Left ventricle myocardium inferior (tissue), 1 donor: Measurements from ENCODE around the gene PSMC4. TPM values are rescaled to one million over a fixed set of nuclear protein-coding genes. Genes with fewer than 3 reads are reported as not detected.
A peak's percentile ranks its signal among the peaks of the same experiment; 100 is the strongest.

Experiments
- DNase-seq: peaks from one replicate; pipeline ENCODE4 v3.0.0-alpha.2; 2020
- H3K27ac ChIP-seq: fragments of 200-600 bp; replicated peaks from 2 replicates; pipeline ENCODE4 v1.8.0; 2021
- H3K27me3 ChIP-seq: fragments of 200-600 bp; 2 replicates; pipeline ENCODE4 v1.8.0; 2021; ENCODE audit warnings: low read depth
- H3K36me3 ChIP-seq: fragments of 200-600 bp; 2 replicates; pipeline ENCODE4 v1.8.0; 2021
- H3K4me1 ChIP-seq: fragments of 200-600 bp; 2 replicates; pipeline ENCODE4 v1.8.0; 2021
- H3K4me3 ChIP-seq: fragments of 200-600 bp; 2 replicates; pipeline ENCODE4 v1.8.0; 2021; ENCODE audit warnings: mild to moderate bottlenecking, moderate library complexity
- H3K9me3 ChIP-seq: fragments of 200-600 bp; replicated peaks from 2 replicates; pipeline ENCODE4 v1.8.0; 2021
- CTCF ChIP-seq: fragments of 200-600 bp; IDR thresholded peaks from 2 replicates; pipeline ENCODE4 v1.8.0; 2021; ENCODE audit warnings: antibody characterized with exemption, mild to moderate bottlenecking, borderline replicate concordance
- intact Hi-C: fragments of 100-400 bp; cut with micrococcal nuclease; formaldehyde crosslinking; loops from one replicate; pipeline ENCODE4 v1.11.0; 2022
- total RNA-seq: library from RNA; stranded (reverse); fragmentation: NEBNext Ultra II Directional; extraction: Animal tissue kit (Norgen Biotek cat#: 25700); gene quantifications from one replicate; pipeline ENCODE4 v1.2.1, GENCODE V29; 2021
- donor health status: DM: no; HTN: yes; CAD: no; lungs with severe emphysema.

Gene PSMC4
- total RNA-seq, 1 donor from 2014 or later = 70.7 TPM

DNA sequence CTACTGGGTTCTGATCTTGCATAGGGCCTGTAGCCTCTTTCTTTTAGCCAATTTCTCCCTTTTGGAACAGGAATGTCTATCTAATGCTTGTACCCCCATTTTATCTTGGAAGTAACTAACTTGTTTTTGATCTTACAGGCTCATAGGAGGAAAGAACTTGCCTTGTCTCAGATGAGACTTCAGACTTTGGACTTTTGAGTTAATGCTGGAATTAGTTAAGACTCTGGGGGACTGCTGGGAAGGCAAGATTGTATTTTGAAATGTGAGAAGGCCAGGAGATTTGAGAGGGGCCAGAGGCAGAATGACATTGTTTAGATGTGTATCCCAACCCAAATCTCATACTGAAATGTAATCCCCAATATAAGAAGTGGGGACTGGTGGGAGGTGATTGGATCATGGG is 23.4 kb downstream of the PSMC4 start:
- Histone ChIP-seq H3K36me3 (peaks cover 5% of the 10 kb centered on the region), H3K4me1 (peaks cover 24% of the 10 kb centered on the region), H3K27ac (no peak overlapping the region), H3K9me3 (peaks cover 10% of the 10 kb centered on the region), H3K4me3 (no peak overlapping the region), H3K27me3 (no peaks in the 10 kb centered on the region)
- intact Hi-C loops = no loop called here
- no peak for TF ChIP-seq CTCF
- no peak for DNase-seq

DNA sequence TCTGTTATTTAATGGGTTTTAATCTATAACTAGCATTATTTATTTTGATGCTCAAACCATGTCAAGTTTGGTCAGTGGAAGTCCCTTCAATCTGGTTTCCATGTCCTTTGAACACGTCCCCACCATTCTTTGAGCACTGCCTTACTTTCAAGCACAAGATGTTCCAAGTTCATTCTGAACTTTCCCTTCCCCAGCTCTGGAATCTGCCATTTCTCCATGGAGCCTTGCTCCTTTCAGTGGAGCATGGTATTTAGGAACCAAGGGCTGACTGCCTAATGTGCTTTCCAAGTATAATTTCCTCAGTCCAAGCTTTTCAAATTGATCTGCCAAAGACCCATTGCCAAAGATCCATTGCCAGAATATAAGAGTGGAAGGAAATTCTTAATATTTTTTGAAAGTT is 24.8 kb downstream of the PSMC4 start:
- intact Hi-C loops = no loop called here
- Histone ChIP-seq H3K4me1 (peaks cover 24% of the 10 kb centered on the region), H3K4me3 (peak overlapping the region; percentile 75), H3K36me3 (peaks cover 15% of the 10 kb centered on the region), H3K9me3 (peaks cover 10% of the 10 kb centered on the region), H3K27ac (no peak overlapping the region), H3K27me3 (no peaks in the 10 kb centered on the region)
- no peak for DNase-seq
- no peak for TF ChIP-seq CTCF

DNA sequence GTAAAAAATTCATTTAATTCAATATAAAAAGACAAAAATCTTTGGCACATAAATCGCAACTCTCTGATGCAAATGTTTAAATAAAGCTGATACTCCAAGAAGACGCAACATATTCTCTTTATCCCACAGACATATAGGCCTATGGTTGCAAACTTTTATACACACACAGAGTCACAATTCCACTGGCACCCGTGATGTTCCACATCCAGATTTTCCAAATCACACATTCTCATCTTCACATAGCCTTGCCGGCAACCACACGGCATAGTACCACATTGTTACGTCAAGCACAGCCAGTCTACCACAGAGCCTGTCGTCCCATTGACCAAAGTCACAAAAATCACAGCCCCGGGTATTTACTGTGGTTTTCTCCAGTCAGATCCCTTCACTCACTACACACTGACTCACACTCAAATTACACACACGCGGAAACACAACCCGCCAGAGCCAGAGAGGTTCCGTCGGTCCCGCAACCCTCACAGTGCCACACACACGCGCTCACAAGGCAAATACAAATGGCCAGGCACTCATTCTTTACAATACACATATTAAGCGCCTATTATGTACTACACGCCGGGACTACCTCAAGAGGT is 25.3 kb downstream of the PSMC4 start:
- Histone ChIP-seq H3K4me3 (peak overlapping the region; percentile 75), H3K27ac (peak overlapping the region; percentile 85), H3K36me3 (peaks cover 15% of the 10 kb centered on the region), H3K4me1 (peaks cover 24% of the 10 kb centered on the region), H3K9me3 (peaks cover 10% of the 10 kb centered on the region), H3K27me3 (no peaks in the 10 kb centered on the region)
- intact Hi-C loops = no loop called here
- no peak for TF ChIP-seq CTCF
- DNase-seq = no peak

DNA sequence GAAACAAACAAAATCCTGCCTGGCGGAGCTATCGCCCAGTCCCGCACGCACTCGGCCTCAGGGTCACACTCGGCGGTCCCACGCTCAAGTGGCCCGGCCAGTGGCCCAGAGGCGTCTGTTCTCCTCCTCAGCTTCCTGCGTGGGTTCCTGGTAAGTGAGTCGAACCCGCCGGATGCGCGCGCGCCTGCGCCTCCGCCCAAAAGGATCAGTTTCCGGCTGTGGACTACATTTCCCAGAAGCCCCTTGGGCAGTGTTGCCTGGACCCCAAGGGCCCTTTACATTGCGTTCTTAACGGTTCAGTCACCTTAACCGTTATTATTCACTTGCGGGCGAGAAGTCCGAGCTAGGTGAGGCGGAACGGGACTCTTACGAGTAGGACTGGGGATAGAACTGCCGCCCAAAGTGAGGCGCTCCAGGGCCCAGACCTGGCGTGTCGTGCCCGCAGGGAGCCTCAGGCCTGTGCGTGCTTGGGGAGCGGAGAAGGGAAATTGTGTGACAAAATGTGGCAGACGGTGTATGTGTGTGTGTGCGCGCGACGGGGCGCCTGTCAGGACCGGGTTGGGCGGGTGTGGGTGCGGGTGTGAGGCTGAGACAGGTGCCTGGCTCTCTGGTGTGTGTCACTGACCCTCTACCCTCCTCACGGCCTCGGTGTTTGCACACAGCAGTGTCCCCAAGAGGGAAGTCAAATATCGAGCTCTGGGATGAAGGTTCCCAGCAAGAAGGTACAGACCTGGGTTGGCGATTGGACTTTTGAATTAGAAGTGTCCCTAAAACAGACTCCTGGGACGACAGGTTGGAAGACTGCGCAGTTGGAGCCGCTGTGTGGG is 26.1 kb downstream of the PSMC4 start, which contains the start of gene ZNF546:
Gene ZNF546, plus strand, starts transcription at position 250 of the 827 bp plus-strand sequence. CDS start 1,267 bp downstream, outside the sequence.
- H3K4me1 ChIP-seq = peaks cover 24% of the 10 kb centered on the region
- peaks cover 10% of the 10 kb centered on the region for H3K9me3 ChIP-seq
- TF ChIP-seq CTCF = no peak
- DNase-seq = peak; percentile 92
- H3K27me3 ChIP-seq = no peaks in the 10 kb centered on the region
- H3K4me3 ChIP-seq = peak within 1 kb of the TSS; percentile 75
- intact Hi-C loops = no loop called here
- H3K36me3 ChIP-seq = peaks cover 15% of the 10 kb centered on the region
- H3K27ac ChIP-seq = peak within 1 kb of the TSS; percentile 85

DNA sequence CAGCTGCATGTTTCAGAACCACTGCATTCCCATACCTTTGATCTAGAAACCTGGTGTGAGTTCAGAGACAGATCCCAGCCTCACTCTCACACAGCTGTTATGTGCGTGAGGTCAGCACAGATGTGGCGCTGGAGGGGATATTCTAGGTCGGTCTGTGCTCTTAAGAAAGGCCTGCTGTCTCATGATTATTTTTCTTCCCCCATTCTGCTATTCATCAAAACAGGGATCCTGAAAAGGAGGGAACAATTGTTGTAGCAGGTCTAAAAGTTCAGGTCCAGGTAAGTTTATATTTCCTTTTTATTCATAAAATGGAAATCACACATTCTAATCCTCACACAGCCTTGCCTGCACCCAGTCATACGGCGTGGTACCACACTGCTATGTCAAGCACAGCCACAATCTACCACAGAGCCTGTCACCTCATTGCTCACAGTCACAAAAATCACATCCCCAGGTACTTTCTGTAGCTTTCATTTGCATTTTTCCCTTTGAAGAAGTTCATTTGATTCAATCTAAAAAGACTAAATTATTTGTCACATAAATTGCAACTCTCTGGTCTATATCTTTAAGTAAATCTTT is 26.8 kb downstream of the PSMC4 start:
- intact Hi-C loops = no loop called here
- Histone ChIP-seq H3K4me3 (peak overlapping the region; percentile 75), H3K36me3 (peaks cover 15% of the 10 kb centered on the region), H3K27ac (peak overlapping the region; percentile 85), H3K27me3 (no peaks in the 10 kb centered on the region), H3K9me3 (peaks cover 10% of the 10 kb centered on the region), H3K4me1 (peaks cover 24% of the 10 kb centered on the region)
- no peak for DNase-seq
- TF ChIP-seq CTCF = no peak
